ENCODE data around the gene GTPBP6. TPM values are rescaled to one million over a fixed set of nuclear protein-coding genes. Genes with fewer than 3 reads are reported as not detected.
"Not testable (repeated sequence)": the region's sequence is repeated elsewhere in the genome, so short reads cannot be mapped to it uniquely, and the experiment has no call there.

GTPBP6 gene
- total and polyA plus RNA-seq, 8 donors = 19.8 to 73.9 (median 43.1) TPM

GRCh38 chrX:258291-259040 is 60.1 kb downstream of the GTPBP6 start:
- DNase-seq = peak in 1 of 2 donors; percentile 0

GRCh38 chrX:257681-258289 is 60.8 kb downstream of the GTPBP6 start:
- H3K4me1 ChIP-seq = peaks cover 0 to 18% (median 16%) of the 10 kb centered on the region in 4 donors
- no peaks in the 10 kb centered on the region for H3K9me3 ChIP-seq
- H3K4me3 ChIP-seq = no peak overlapping the region
- TF ChIP-seq POLR2A (IDR thresholded peaks at IDR 0.05) (no peak), EP300 (IDR thresholded peaks at IDR 0.05) (no peak), POLR2AphosphoS5 (IDR thresholded peaks at IDR 0.05) (no peak)
- TF ChIP-seq, protein P1, sequence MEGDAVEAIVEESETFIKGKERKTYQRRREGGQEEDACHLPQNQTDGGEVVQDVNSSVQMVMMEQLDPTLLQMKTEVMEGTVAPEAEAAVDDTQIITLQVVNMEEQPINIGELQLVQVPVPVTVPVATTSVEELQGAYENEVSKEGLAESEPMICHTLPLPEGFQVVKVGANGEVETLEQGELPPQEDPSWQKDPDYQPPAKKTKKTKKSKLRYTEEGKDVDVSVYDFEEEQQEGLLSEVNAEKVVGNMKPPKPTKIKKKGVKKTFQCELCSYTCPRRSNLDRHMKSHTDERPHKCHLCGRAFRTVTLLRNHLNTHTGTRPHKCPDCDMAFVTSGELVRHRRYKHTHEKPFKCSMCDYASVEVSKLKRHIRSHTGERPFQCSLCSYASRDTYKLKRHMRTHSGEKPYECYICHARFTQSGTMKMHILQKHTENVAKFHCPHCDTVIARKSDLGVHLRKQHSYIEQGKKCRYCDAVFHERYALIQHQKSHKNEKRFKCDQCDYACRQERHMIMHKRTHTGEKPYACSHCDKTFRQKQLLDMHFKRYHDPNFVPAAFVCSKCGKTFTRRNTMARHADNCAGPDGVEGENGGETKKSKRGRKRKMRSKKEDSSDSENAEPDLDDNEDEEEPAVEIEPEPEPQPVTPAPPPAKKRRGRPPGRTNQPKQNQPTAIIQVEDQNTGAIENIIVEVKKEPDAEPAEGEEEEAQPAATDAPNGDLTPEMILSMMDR (IDR thresholded peaks at IDR 0.05) = no peak
- 74 to 80% (median 79%) methylated on average over 15 to 21 of the region's 21 CpGs for WGBS, 5 donors
- H3K27me3 ChIP-seq = peaks cover 0 to 17% (median 0%) of the 10 kb centered on the region in 3 donors
- no peak overlapping the region for H3K27ac ChIP-seq
- DNase-seq = no peak
- H3K36me3 ChIP-seq = no peaks in the 10 kb centered on the region
- intact Hi-C loops (cut with DNase I; ENCODE audit: low total_unique reads) = no loop called here

More at GRCh38 chrX:258291-259040, 60.1 kb downstream of the GTPBP6 start:
- no peaks in the 10 kb centered on the region for H3K36me3 ChIP-seq
- H3K27ac ChIP-seq = no peak overlapping the region
- peaks cover 0 to 17% (median 0%) of the 10 kb centered on the region in 3 donors for H3K27me3 ChIP-seq
- TF ChIP-seq EP300 (IDR thresholded peaks at IDR 0.05) (no peak), POLR2AphosphoS5 (IDR thresholded peaks at IDR 0.05) (no peak), POLR2A (IDR thresholded peaks at IDR 0.05) (no peak)
- TF ChIP-seq, protein P1 (IDR thresholded peaks at IDR 0.05) = no peak
- peaks cover 0 to 23% (median 18%) of the 10 kb centered on the region in 4 donors for H3K4me1 ChIP-seq
- intact Hi-C loops (cut with DNase I; ENCODE audit: low total_unique reads) = no loop called here
- H3K9me3 ChIP-seq = no peaks in the 10 kb centered on the region
- WGBS, 5 donors = 78 to 90% (median 85%) methylated on average over 3 to 8 of the region's 8 CpGs
- no peak overlapping the region for H3K4me3 ChIP-seq

DNA sequence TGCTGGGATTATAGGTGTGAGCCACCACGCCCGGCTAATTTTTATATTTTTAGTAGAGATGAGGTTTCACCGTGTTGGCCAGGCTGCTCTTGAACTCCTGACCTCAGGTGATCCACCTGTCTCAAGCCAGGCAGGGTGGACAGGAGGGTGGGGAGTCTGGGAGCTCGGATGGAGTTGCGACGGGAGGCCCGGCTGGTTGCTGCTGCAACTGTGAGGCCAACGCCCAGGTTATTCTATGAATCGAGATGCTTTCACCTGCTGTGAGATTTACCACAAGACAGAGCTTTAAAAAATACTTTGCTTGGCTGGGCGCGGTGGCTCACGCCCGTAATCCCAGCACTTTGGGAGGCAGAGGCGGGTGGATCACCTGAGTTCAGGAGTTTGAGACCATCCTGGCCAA is 61.5 kb downstream of the GTPBP6 start:
- H3K36me3 ChIP-seq; H3K4me3 ChIP-seq; H3K9me3 ChIP-seq; intact Hi-C loops (cut with DNase I; ENCODE audit: low total_unique reads); H3K27ac ChIP-seq: not testable (repeated sequence)
- WGBS, 5 donors = 82 to 89% (median 86%) methylated on average over 13 to 14 of the region's 14 CpGs
- H3K4me1 ChIP-seq = peaks cover 0 to 11% (median 10%) of the 10 kb centered on the region in 4 donors
- peak in 1 of 2 donors; percentile 13 for DNase-seq
- H3K27me3 ChIP-seq = peaks cover 0 to 17% (median 0%) of the 10 kb centered on the region in 3 donors

GRCh38 chrX:255923-256331 is 62.7 kb downstream of the GTPBP6 start:
- no peaks in the 10 kb centered on the region for H3K36me3 ChIP-seq
- WGBS, 5 donors = 79 to 89% (median 88%) methylated on average over 23 to 28 of the region's 28 CpGs
- TF ChIP-seq POLR2A (IDR thresholded peaks at IDR 0.05) = no peak
- no peak for TF ChIP-seq POLR2AphosphoS5 (IDR thresholded peaks at IDR 0.05)
- TF ChIP-seq, protein P1 (IDR thresholded peaks at IDR 0.05) = no peak
- TF ChIP-seq EP300 (IDR thresholded peaks at IDR 0.05) = no peak
- H3K27ac ChIP-seq = no peak overlapping the region
- H3K27me3 ChIP-seq = peaks cover 0 to 17% (median 0%) of the 10 kb centered on the region in 3 donors
- no peak overlapping the region for H3K4me3 ChIP-seq
- DNase-seq = peak in 1 of 2 donors; percentile 18
- H3K9me3 ChIP-seq = no peaks in the 10 kb centered on the region
- intact Hi-C loops (cut with DNase I; ENCODE audit: low total_unique reads) = no loop called here
- peaks cover 0 to 1% (median under 1%) of the 10 kb centered on the region in 4 donors for H3K4me1 ChIP-seq

Other genes starting within 250 kb of the GTPBP6 start
- 100 to 1,000 TPM in 1 of 5 donors, 10 to 100 TPM in 3, 1 to 10 TPM in 1; 8.4 to 114 (median 30.3) TPM for gene PLCXD1, start 37.4 kb downstream of the GTPBP6 start, total RNA-seq
- 10 to 100 TPM; 13.3 to 45.1 (median 16.4) TPM for gene PLCXD1, start 37.4 kb downstream of the GTPBP6 start, polyA plus RNA-seq
- 10 to 100 TPM in 3 of 5 donors, 1 to 10 TPM in 2; 5.3 to 31.7 (median 15.8) TPM for gene PPP2R3B, start 68.1 kb upstream of the GTPBP6 start, total RNA-seq
- gene PPP2R3B, start 68.1 kb upstream of the GTPBP6 start, polyA plus RNA-seq = 10 to 100 TPM; 10.5 to 30.2 (median 14.3) TPM